Thoracic aorta (tissue), 2 donors: ENCODE results near the gene MGAT5. TPM values are rescaled to one million over a fixed set of nuclear protein-coding genes. Genes with fewer than 3 reads are reported as not detected.

ENCODE experiments used
- ATAC-seq: fragments of 150-250 bp; one replicate; pipeline ENCODE4 v1.8.0; 2017; ENCODE audit warnings: low read depth; ENCODE audit not compliant: insufficient number of reproducible peaks, low FRiP score
- DNase-seq: peaks from one replicate; pipeline ENCODE4 v3.0.0-alpha.2; 2020; ENCODE audit warnings: low spot score
- H3K27ac ChIP-seq, 2 donors: fragments of 200-600 bp; sonication (generic); 1 replicate in 1 of 2; 2 replicates in 1 of 2; pipeline ENCODE4 v1.5.1; 2016; ENCODE audit warnings: mild to moderate bottlenecking in 2 of 2, moderate library complexity in 2 of 2
- H3K27me3 ChIP-seq: fragments of 200-600 bp; sonication (generic); replicated peaks from 2 replicates; pipeline ENCODE4 v1.6.0; 2016; ENCODE audit warnings: mild to moderate bottlenecking; ENCODE audit not compliant: insufficient read depth
- H3K36me3 ChIP-seq: fragments of 200-600 bp; sonication (generic); one replicate; pipeline ENCODE4 v1.5.1; 2016
- H3K4me1 ChIP-seq, 2 donors: fragments of 200-600 bp; sonication (generic); 1 replicate in 1 of 2; 2 replicates in 1 of 2; pipeline versions ENCODE4 v1.5.1 to v1.6.0; 2016; ENCODE audit warnings: low read depth in 2 of 2, mild to moderate bottlenecking in 1 of 2; ENCODE audit not compliant: control insufficient read depth in 1 of 2
- H3K4me3 ChIP-seq: fragments of 200-600 bp; sonication (generic); 2 replicates; pipeline ENCODE4 v1.5.1; 2016; ENCODE audit warnings: mild to moderate bottlenecking
- H3K9me3 ChIP-seq: fragments of 200-600 bp; sonication (generic); 2 replicates; pipeline ENCODE4 v1.5.1; 2016
- CTCF ChIP-seq: fragments of 200-600 bp; sonication (generic); IDR thresholded peaks from one replicate; pipeline ENCODE4 v1.5.1; 2019; ENCODE audit warnings: antibody characterized with exemption
- total RNA-seq, 2 donors: library from RNA; depleted of rRNA; stranded (reverse); fragments of >200 nt; gene quantifications; one replicate each; pipeline versions ENCODE4 v1.1.0 to v1.2.3, GENCODE V29; 2016

MGAT5 gene
- total RNA-seq, 2 donors from 2014 or later, result 43.9 to 95.3 TPM

- no peak for DNase-seq
- H3K27ac ChIP-seq, result peak overlapping the region in 1 of 2 donors; percentile 19
- no peaks in the 10 kb centered on the region for H3K36me3 ChIP-seq
- no peak for ATAC-seq
- H3K9me3 ChIP-seq, result no peaks in the 10 kb centered on the region
- H3K4me1 ChIP-seq, result peaks cover 9 to 26% of the 10 kb centered on the region in 2 donors
- no peak for TF ChIP-seq CTCF
- no peak overlapping the region for H3K4me3 ChIP-seq
- no peaks in the 10 kb centered on the region for H3K27me3 ChIP-seq
Measured at GRCh38 chr2:134359367-134360081, 105.7 kb downstream of the MGAT5 start.

- peak overlapping the region; percentile 31 to 65 for H3K27ac ChIP-seq
- H3K4me3 ChIP-seq, result peak overlapping the region; percentile 46
- TF ChIP-seq CTCF, result no peak
- no peaks in the 10 kb centered on the region for H3K9me3 ChIP-seq
- no peaks in the 10 kb centered on the region for H3K36me3 ChIP-seq
- no peaks in the 10 kb centered on the region for H3K27me3 ChIP-seq
- H3K4me1 ChIP-seq, result peaks cover 9 to 26% of the 10 kb centered on the region in 2 donors
- DNase-seq (no peak), ATAC-seq (no peak)
Measured at GRCh38 chr2:134360745-134361487, 107.0 kb downstream of the MGAT5 start.

GRCh38 chr2:134361648-134362047 lies 107.8 kb downstream of the MGAT5 start:
- Histone ChIP-seq H3K36me3 (no peaks in the 10 kb centered on the region), H3K27ac (no peak overlapping the region), H3K9me3 (no peaks in the 10 kb centered on the region), H3K4me3 (no peak overlapping the region), H3K27me3 (no peaks in the 10 kb centered on the region), H3K4me1 (peaks cover 9 to 27% of the 10 kb centered on the region in 2 donors)
- DNase-seq (no peak), ATAC-seq (no peak)
- TF ChIP-seq CTCF, result no peak

GRCh38 chr2:134362152-134362668 lies 108.3 kb downstream of the MGAT5 start:
- H3K9me3 ChIP-seq, result no peaks in the 10 kb centered on the region
- H3K27me3 ChIP-seq, result no peaks in the 10 kb centered on the region
- ATAC-seq (no peak), DNase-seq (no peak)
- H3K27ac ChIP-seq, result no peak overlapping the region
- TF ChIP-seq CTCF, result no peak
- H3K36me3 ChIP-seq, result no peaks in the 10 kb centered on the region
- H3K4me1 ChIP-seq, result peaks cover 13 to 33% of the 10 kb centered on the region in 2 donors
- no peak overlapping the region for H3K4me3 ChIP-seq

GRCh38 chr2:134362740-134363139 lies 108.9 kb downstream of the MGAT5 start:
- Histone ChIP-seq H3K4me3 (no peak overlapping the region), H3K36me3 (no peaks in the 10 kb centered on the region), H3K27ac (no peak overlapping the region), H3K9me3 (no peaks in the 10 kb centered on the region), H3K27me3 (no peaks in the 10 kb centered on the region), H3K4me1 (peaks cover 18 to 38% of the 10 kb centered on the region in 2 donors)
- ATAC-seq (no peak), DNase-seq (no peak)
- no peak for TF ChIP-seq CTCF
